Suppressor macrophage (primary cell): ENCODE data around the gene TUBA3E.
"Not testable (repeated sequence)": the region's sequence is repeated elsewhere in the genome, so short reads cannot be mapped to it uniquely, and the experiment has no call there.

Source experiments
- DNase-seq, 4 experiments: peaks; one replicate each; pipeline ENCODE4 v3.0.0-alpha.2; 2020 to 2022

Gene TUBA3E

GRCh38 chr2:130160838-130161705, 37.2 kb downstream of the TUBA3E start:
- DNase-seq: not testable (repeated sequence)

- DNase-seq: no peak
Observed at GRCh38 chr2:130160131-130160530, 38.1 kb downstream of the TUBA3E start.

GRCh38 chr2:130159376-130159775, 38.9 kb downstream of the TUBA3E start:
- not testable (repeated sequence) for DNase-seq

GRCh38 chr2:130158631-130159030, 39.6 kb downstream of the TUBA3E start:
- no peak for DNase-seq

- DNase-seq: peak; percentile 60 to 81 (median 72)
Observed at GRCh38 chr2:130157825-130158514, 40.3 kb downstream of the TUBA3E start.

- DNase-seq: not testable (repeated sequence)
Observed at GRCh38 chr2:130157354-130157753, 40.9 kb downstream of the TUBA3E start.

GRCh38 chr2:130156624-130157004, 41.6 kb downstream of the TUBA3E start:
- no peak for DNase-seq

GRCh38 chr2:130155956-130156623, 42.1 kb downstream of the TUBA3E start:
- peak; percentile 14 to 43 (median 28) for DNase-seq

GRCh38 chr2:130154773-130155765, 43.2 kb downstream of the TUBA3E start:
- no peak for DNase-seq

DNA sequence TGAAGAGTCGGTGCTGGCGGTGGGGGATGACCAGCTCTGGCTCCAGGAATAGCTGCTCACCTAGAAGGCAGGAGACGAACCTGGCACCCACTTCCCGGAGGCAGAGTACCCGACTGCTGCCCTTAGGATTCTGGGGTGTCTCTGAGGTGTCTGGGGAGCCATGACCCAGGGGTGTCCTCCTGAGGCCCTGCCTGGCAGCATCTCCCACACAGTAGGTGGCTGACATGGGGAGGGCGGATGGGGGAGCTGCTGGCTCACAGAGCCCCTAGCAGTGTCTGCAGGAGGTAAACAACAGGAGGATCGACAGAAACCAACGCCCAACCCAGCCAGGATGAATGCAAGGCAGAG, 43.8 kb downstream of the TUBA3E start:
- DNase-seq: not testable (repeated sequence)

DNA sequence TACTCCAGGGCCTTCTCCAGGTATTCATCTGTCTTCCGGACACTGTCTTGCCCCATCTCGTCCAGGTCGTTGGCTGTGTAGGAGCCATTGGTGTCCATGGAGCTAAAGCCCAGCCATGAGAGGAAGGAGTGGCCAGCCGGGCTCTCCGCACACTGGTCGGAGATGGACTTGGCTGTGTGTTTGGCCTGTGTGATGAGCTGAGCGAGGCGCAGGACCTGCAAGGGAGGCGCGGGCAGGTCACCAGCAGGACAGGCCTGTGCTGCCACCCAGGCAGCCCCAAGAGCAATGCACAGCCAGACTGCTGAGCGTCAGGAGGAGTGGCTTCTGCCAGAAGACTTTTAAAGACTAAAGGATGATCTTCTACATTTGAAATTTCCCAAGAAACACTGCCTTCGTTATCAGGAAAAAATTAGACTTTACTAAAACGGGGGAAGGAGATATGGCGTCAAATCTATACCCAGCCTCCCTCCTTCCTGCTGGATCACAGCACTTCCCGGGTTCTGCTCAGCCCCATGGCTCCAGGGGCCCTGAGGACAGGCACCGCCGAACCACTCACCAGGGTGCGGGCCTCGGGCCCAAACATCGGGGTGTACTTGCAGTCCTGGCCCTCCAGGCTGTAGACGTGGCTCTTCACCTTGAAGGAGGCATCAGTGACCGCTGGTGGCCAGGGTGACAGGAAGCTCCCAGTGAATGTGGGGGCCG, 44.4 kb downstream of the TUBA3E start:
- not testable (repeated sequence) for DNase-seq

GRCh38 chr2:130152816-130153595, 45.2 kb downstream of the TUBA3E start:
- no peak for DNase-seq

GRCh38 chr2:130152136-130152815, 46.0 kb downstream of the TUBA3E start:
- not testable (repeated sequence) for DNase-seq

- not testable (repeated sequence) for DNase-seq
Observed at GRCh38 chr2:130151145-130151512, 47.1 kb downstream of the TUBA3E start.

- no peak for DNase-seq
Observed at GRCh38 chr2:130150181-130151144, 47.8 kb downstream of the TUBA3E start.

- DNase-seq: not testable (repeated sequence)
Observed at GRCh38 chr2:130148515-130148914, 49.7 kb downstream of the TUBA3E start.

DNA sequence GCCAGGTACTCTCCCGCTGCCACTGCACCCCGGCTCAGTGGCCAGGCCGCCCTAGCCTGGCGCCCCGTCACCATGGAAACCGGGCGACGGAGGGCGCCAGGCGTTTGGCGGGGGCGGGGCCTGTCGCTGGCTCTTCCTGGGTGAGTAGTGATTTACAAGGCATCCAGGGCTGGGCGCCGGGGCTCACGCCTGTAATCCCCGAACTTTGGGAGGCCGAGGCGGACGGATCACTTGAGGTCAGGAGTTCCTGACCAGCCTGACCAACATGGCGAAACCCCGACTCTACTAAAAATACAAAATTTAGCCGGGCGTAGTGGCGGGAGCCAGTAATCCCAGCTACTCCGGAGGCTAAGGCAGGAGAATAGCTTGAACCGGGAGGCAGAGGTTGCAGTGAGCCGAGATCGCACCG, 53.2 kb downstream of the TUBA3E start, which contains the start of gene CCDC74B:
CCDC74B (minus strand) TSS at position 107 of the 409 bp plus-strand sequence. CDS start 116 bp downstream, outside the sequence.
- peak; percentile 4 to 45 (median 18) for DNase-seq

- not testable (repeated sequence) for DNase-seq
Observed at GRCh38 chr2:130143266-130144039, 54.8 kb downstream of the TUBA3E start.
